SK-N-SH treated with all-trans-retinoic acid at 6 μM for 48 hours (cell line): ENCODE results near the gene MAP3K3.

Source experiments
- ATAC-seq: fragments of 200-7000 bp; cut with Tn5 transposase; 3 replicates; pipeline ENCODE4 v1.9.1; 2020; ENCODE audit warnings: mild to moderate bottlenecking, moderate library complexity
- ARNTL ChIP-seq: fragments of 450-650 bp; formaldehyde crosslinking; IDR thresholded peaks from 2 replicates; pipeline ENCODE4 v1.5.0; 2020; ENCODE audit warnings: low read depth, mild to moderate bottlenecking, moderate library complexity, borderline replicate concordance
- BACH2 ChIP-seq: fragments of 250-450 bp; sonication (Bioruptor Pico); IDR thresholded peaks from 2 replicates; pipeline ENCODE4 v1.9.0; 2021; ENCODE audit warnings: mild to moderate bottlenecking, borderline replicate concordance
- CREB5 ChIP-seq: fragments of 250-450 bp; sonication (Bioruptor Pico); IDR thresholded peaks from 2 replicates; pipeline ENCODE4 v1.5.1; 2020; ENCODE audit warnings: low read depth, mild to moderate bottlenecking, moderate library complexity
- CSRNP3 ChIP-seq: fragments of 250-450 bp; sonication (Bioruptor Pico); IDR thresholded peaks from 2 replicates; pipeline ENCODE4 v1.5.1; 2021; ENCODE audit warnings: mild to moderate bottlenecking, moderate library complexity
- ESRRG ChIP-seq: fragments of 250-450 bp; sonication (Bioruptor Pico); IDR thresholded peaks from 2 replicates; pipeline ENCODE4 v1.6.1; 2021; ENCODE audit warnings: mild to moderate bottlenecking
- GLIS3 ChIP-seq: fragments of 250-450 bp; sonication (Bioruptor Pico); IDR thresholded peaks from 2 replicates; pipeline ENCODE4 v1.5.0; 2020; ENCODE audit warnings: mild to moderate bottlenecking, moderate library complexity
- OSR1 ChIP-seq: fragments of 250-450 bp; sonication (Bioruptor Pico); IDR thresholded peaks from 2 replicates; pipeline ENCODE4 v1.8.0; 2022; ENCODE audit warnings: moderate library complexity, mild to moderate bottlenecking, inconsistent platforms
- POU6F1 ChIP-seq: fragments of 250-450 bp; sonication (Bioruptor Pico); IDR thresholded peaks from 2 replicates; pipeline ENCODE4 v1.8.0; 2021; ENCODE audit warnings: low read depth, mild to moderate bottlenecking, moderate library complexity, borderline replicate concordance
- PPARA ChIP-seq: fragments of 250-450 bp; sonication (Bioruptor Pico); IDR thresholded peaks from 2 replicates; pipeline ENCODE4 v1.5.0; 2020; ENCODE audit warnings: mild to moderate bottlenecking, borderline replicate concordance
- RARB ChIP-seq: fragments of 250-450 bp; sonication (Bioruptor Pico); IDR thresholded peaks from 2 replicates; pipeline ENCODE4 v1.8.0; 2021; ENCODE audit warnings: mild to moderate bottlenecking, moderate library complexity
- SNAI2 ChIP-seq: fragments of 250-450 bp; sonication (Bioruptor Pico); IDR thresholded peaks from 2 replicates; pipeline ENCODE4 v1.5.0; 2020; ENCODE audit warnings: mild to moderate bottlenecking, moderate library complexity
- TCF4 ChIP-seq: fragments of 250-450 bp; sonication (Bioruptor Pico); IDR thresholded peaks from 2 replicates; pipeline ENCODE4 v1.8.0; 2021; ENCODE audit warnings: mild to moderate bottlenecking, moderate library complexity, borderline replicate concordance
- TOX ChIP-seq: fragments of 250-450 bp; sonication (Bioruptor Pico); IDR thresholded peaks from 2 replicates; pipeline ENCODE4 v1.8.0; 2021; ENCODE audit warnings: mild to moderate bottlenecking, moderate library complexity, borderline replicate concordance
- TSHZ2 ChIP-seq: fragments of 250-450 bp; sonication (Bioruptor Pico); IDR thresholded peaks from 2 replicates; pipeline ENCODE4 v1.5.0; 2020; ENCODE audit warnings: mild to moderate bottlenecking, moderate library complexity
- ZC3H10 ChIP-seq: fragments of 250-450 bp; sonication (Bioruptor Pico); IDR thresholded peaks from 2 replicates; pipeline ENCODE4 v1.5.1; 2021; ENCODE audit warnings: mild to moderate bottlenecking, moderate library complexity
- ZFP3 ChIP-seq: fragments of 250-450 bp; sonication (Bioruptor Pico); IDR thresholded peaks from 2 replicates; pipeline ENCODE4 v1.5.0; 2020; ENCODE audit warnings: mild to moderate bottlenecking, moderate library complexity
- ZFP30 ChIP-seq: fragments of 450-650 bp; formaldehyde crosslinking; IDR thresholded peaks from 2 replicates; pipeline ENCODE4 v1.5.0; 2022; ENCODE audit warnings: mild to moderate bottlenecking, moderate library complexity
- ZNF565 ChIP-seq: fragments of 450-650 bp; formaldehyde crosslinking; conservative IDR thresholded peaks from 2 replicates; pipeline ENCODE4 v1.5.0; 2020; ENCODE audit warnings: low read depth, mild to moderate bottlenecking, moderate library complexity
- ZNF70 ChIP-seq: fragments of 450-650 bp; formaldehyde crosslinking; IDR thresholded peaks from 2 replicates; pipeline ENCODE4 v1.5.0; 2020; ENCODE audit warnings: mild to moderate bottlenecking, moderate library complexity
- ZNF8 ChIP-seq: fragments of 450-650 bp; formaldehyde crosslinking; IDR thresholded peaks from 2 replicates; pipeline ENCODE4 v1.5.0; 2020; ENCODE audit warnings: mild to moderate bottlenecking, moderate library complexity

Gene MAP3K3

GRCh38 chr17:63647065-63647725 lies 25.0 kb downstream of the MAP3K3 start:
- TF ChIP-seq CREB5 (CRISPR knock-in tag) (no peak), GLIS3 (CRISPR knock-in tag) (no peak), ZNF70 (no peak), SNAI2 (CRISPR knock-in tag) (no peak), CSRNP3 (CRISPR knock-in tag) (no peak), ZFP30 (CRISPR knock-in tag) (no peak)
- ATAC-seq = peak; percentile 86

- ATAC-seq = no peak
- TF ChIP-seq ZNF70 (no peak), ZNF565 (CRISPR knock-in tag) (no peak), ARNTL (CRISPR knock-in tag) (no peak), POU6F1 (CRISPR knock-in tag) (no peak), TCF4 (no peak)
- TF ChIP-seq, all 23 proteins: peak for 0
These were observed 25.7 kb downstream of the MAP3K3 start for GRCh38 chr17:63647936-63648335.

GRCh38 chr17:63649813-63650212 lies 27.6 kb downstream of the MAP3K3 start:
- TF ChIP-seq POU6F1 (CRISPR knock-in tag) (no peak), OSR1 (CRISPR knock-in tag) (no peak)
- no peak for ATAC-seq

- no peak for ATAC-seq
- TF ChIP-seq ZNF8 (CRISPR knock-in tag) = no peak
- TF ChIP-seq ESRRG (CRISPR knock-in tag) = no peak
- TF ChIP-seq TOX (CRISPR knock-in tag) = no peak
- no peak for TF ChIP-seq ARNTL (CRISPR knock-in tag)
- TF ChIP-seq TCF4 = no peak
- no peak for TF ChIP-seq ZFP30 (CRISPR knock-in tag)
These were observed 29.9 kb downstream of the MAP3K3 start for GRCh38 chr17:63652106-63652505.

- ATAC-seq = no peak
- TF ChIP-seq BACH2 (CRISPR knock-in tag) (no peak), PPARA (CRISPR knock-in tag) (no peak), ZFP30 (CRISPR knock-in tag) (no peak), TOX (CRISPR knock-in tag) (no peak), SNAI2 (CRISPR knock-in tag) (no peak), TSHZ2 (CRISPR knock-in tag) (no peak), ZFP3 (CRISPR knock-in tag) (no peak), ZNF565 (CRISPR knock-in tag) (no peak), OSR1 (CRISPR knock-in tag) (no peak), CSRNP3 (CRISPR knock-in tag) (no peak), CREB5 (CRISPR knock-in tag) (no peak), RARB (CRISPR knock-in tag) (no peak), ZC3H10 (CRISPR knock-in tag) (no peak)
These were observed 30.8 kb downstream of the MAP3K3 start for GRCh38 chr17:63653050-63653449.
